Stimulated activated CD8-positive, alpha-beta memory T cell treated with anti-CD3 and anti-CD28 coated beads, Interleukin-2, amount 100 ng/mL, for 1 hour (primary cell): ENCODE measurements around the gene PKP1.
"Not testable (repeated sequence)": the region's sequence is repeated elsewhere in the genome, so short reads cannot be mapped to it uniquely, and the experiment has no call there.

Source experiments
- DNase-seq, 2 donors: peaks; one replicate each; pipeline ENCODE4 v3.0.0-alpha.2; 2020; ENCODE audit warnings: low read depth in 2 of 2

The PKP1 gene, protein sequence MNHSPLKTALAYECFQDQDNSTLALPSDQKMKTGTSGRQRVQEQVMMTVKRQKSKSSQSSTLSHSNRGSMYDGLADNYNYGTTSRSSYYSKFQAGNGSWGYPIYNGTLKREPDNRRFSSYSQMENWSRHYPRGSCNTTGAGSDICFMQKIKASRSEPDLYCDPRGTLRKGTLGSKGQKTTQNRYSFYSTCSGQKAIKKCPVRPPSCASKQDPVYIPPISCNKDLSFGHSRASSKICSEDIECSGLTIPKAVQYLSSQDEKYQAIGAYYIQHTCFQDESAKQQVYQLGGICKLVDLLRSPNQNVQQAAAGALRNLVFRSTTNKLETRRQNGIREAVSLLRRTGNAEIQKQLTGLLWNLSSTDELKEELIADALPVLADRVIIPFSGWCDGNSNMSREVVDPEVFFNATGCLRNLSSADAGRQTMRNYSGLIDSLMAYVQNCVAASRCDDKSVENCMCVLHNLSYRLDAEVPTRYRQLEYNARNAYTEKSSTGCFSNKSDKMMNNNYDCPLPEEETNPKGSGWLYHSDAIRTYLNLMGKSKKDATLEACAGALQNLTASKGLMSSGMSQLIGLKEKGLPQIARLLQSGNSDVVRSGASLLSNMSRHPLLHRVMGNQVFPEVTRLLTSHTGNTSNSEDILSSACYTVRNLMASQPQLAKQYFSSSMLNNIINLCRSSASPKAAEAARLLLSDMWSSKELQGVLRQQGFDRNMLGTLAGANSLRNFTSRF

GRCh38 chr1:201282931-201283829 lies at the start of gene PKP1:
PKP1 (plus strand) TSS chr1:201283506; CDS start chr1:201283703, 197 bp downstream.
- no peak for DNase-seq

DNA sequence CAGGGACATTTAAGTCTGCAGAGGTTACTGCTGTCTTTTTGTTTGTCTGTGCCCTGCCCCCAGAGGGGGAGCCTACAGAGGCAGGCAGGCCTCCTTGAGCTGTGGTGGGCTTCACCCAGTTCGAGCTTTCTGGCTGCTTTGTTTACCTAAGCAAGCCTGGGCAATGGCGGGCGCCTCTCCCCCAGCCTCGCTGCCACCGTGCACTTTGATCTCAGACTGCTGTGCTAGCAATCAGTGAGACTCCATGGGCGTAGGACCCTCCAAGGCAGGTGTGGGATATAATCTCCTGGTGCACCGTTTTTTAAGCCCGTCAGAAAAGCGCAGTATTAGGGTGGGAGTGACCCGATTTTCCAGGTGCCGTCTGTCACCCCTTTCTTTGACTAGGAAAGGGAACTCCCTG lies 43.7 kb upstream of the PKP1 start:
- not testable (repeated sequence) for DNase-seq

DNA sequence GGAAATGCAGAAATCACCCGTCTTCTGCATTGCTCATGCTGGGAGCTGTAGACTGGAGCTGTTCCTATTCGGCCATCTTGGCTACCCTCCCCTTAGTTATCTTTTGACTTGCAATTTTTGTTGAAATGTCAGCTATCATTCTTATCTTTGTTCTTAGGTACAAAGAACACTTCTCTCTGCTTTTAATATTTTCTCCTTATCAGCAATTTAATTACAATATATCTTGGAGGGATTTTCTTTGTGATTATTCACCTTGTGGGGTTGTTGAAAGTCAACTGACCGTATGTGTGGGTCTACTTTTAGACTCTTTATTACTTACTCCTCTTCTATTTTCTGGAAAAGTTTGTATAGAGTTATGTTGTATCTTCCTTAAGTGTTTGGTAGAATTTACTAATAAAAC lies 43.1 kb upstream of the PKP1 start:
- no peak for DNase-seq

- no peak for DNase-seq
Observed at GRCh38 chr1:201241736-201242135, 41.6 kb upstream of the PKP1 start.

DNA sequence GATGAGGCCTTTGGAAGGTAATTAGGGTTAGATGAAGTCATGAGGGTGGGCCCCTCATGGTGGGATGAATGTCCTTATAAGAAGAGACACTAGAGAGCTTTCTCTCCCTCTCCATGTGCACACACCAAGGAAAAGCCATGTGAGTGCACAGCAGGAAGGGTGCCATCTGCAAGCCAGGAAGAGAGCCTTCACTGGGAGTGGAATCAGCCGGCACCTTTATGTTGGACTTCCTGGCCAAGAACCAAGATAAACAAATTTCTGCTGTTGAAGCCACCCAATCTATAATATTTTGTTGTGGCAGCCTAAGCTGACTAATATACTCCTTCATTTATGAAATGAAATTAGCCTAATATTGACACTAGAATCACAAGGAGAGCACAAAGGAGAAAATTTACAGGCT lies 38.2 kb upstream of the PKP1 start:
- DNase-seq: no peak

DNA sequence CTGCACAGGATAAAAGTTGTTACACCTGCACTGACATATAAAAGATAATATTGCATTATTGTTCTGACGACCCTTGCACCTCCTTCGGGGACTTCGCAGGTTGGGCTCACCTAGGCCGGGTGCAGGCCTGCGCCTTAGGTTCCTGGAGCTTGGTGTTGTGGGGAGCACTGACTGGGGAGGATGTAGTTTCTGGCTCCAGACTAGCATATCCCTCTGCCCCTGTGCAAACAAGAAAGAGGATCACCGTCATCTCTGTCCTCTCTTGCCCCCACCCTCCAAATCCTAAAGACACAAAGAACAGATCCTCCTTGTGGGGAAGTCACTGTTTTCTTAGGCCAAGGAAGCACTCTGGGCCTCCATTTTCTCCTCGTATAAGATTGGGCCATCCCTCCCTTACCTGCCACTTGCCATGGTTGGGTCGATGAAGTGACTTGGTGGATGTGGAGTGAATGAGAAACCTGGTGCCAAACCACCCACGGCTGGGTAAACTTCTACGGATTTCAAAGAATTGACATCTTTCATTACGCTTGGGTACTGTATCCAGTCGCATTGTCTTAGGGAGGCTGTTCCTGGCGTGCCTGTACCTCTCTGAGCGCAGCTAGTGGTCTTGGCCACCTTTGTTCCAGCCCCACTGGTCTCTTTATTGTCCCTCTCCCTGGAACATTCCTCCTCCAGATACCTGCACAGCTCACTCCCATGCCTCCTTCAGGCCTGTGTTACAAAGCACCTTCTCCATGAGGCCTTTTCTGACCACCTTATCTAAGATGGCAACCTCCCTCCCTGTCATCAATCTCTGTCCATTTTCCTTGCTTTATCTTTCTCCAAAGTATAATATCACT lies 34.4 kb upstream of the PKP1 start:
- DNase-seq: no peak

GRCh38 chr1:201250326-201251011 lies 32.8 kb upstream of the PKP1 start:
- DNase-seq: no peak

- no peak for DNase-seq
Observed at GRCh38 chr1:201251411-201251810, 31.9 kb upstream of the PKP1 start.

DNA sequence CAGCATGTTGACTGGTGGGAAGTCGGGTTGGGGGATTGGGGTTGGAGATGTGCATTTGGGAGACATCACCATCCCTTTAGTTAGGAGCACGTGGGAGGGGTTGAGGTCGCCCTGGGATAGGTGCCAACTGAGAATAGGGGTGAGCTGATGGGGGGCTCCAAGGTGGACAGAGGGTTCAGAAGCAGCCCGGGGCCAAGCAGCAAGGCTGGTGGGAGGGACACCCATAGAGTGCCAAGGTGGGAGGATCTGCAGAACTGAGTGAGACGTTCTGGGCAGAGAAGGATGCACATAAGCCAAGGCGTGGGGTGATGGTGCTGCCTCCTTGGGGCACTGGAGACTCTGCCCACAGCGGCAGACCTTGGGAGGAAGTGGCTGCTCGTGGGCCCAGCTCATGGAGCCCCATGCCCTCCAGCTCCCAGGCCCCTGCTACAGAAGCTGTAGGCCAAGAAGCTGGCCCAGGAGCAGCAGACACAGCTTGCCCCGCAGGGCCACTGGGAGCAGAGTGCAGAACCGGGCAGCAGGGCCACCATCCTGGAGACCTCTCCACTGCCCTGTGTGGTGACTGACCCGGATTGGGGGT lies 31.4 kb upstream of the PKP1 start:
- no peak for DNase-seq

DNA sequence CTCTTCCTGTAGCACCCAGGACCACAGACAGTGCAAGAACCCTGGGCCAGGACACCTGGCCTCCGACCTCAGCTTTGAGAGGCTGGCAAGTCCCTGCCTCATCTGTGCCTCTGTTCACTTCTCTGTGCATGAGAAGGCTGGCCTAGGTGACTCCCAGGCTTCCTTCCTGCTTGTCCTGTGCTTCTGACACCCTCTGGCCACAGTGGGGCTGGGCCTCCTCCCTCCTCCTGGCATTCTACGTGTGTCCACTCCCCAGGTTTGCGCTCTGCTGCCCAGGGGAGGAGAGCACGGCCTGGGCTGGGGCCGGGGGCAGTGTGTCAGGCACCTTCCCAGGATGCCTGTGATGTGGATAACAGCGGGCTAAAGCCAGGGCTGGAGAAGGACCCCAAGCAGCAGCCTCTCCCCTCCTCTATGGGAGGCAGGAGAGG lies 30.3 kb upstream of the PKP1 start:
- no peak for DNase-seq

DNA sequence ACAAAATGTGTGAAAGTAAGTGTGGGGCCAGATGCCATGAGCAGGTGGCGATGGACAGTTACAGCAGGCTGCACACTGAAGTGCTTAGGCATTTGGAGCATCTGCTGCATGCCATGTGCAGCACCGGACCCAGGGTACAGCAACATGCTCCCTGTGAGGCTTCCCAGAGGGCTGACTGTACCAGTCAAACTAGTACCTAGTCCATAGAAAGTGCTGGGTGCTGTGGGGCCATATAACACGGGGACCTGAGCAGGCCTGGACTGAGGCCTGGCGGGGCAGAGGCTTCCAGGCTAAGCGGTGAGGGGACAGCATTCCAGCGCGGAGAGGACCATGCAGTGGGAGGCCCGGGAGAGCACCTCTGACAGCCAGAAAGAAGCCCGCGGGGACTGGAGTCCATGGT lies 29.9 kb upstream of the PKP1 start:
- no peak for DNase-seq

DNA sequence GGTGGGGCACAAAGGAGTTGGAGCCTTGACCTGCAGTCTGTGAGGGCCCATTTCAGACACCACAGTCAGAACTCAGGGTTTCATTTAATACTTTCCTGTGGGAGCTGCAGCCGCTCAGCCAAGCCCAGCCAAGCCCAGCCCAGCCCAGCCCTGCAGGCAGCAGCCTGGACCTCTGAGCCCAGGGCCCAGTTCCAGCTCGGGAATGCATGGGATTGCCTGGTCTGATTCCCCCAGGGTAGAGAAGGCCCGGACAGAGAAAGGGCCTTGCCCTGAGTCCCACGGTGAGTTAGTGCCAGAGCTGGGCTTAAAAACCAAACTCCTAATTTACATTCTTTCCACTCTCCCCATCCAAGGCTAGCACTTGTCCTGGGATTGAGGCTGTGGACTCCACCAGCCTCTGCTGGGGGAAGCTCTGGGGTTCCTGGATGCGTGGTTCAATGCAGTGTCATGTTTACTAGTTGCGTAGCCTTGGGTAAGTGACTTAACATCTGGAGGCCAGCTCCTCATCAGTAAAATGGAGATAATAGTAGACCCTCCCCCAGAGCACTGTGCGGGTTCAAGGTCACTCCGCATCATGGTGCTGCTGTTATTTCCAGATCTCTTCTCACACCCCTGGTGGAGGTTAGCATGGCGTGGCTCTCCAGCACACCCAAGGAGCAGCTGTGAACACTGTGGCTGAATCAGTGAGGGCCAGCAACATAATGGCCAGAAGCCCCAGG lies 29.2 kb upstream of the PKP1 start:
- no peak for DNase-seq

DNA sequence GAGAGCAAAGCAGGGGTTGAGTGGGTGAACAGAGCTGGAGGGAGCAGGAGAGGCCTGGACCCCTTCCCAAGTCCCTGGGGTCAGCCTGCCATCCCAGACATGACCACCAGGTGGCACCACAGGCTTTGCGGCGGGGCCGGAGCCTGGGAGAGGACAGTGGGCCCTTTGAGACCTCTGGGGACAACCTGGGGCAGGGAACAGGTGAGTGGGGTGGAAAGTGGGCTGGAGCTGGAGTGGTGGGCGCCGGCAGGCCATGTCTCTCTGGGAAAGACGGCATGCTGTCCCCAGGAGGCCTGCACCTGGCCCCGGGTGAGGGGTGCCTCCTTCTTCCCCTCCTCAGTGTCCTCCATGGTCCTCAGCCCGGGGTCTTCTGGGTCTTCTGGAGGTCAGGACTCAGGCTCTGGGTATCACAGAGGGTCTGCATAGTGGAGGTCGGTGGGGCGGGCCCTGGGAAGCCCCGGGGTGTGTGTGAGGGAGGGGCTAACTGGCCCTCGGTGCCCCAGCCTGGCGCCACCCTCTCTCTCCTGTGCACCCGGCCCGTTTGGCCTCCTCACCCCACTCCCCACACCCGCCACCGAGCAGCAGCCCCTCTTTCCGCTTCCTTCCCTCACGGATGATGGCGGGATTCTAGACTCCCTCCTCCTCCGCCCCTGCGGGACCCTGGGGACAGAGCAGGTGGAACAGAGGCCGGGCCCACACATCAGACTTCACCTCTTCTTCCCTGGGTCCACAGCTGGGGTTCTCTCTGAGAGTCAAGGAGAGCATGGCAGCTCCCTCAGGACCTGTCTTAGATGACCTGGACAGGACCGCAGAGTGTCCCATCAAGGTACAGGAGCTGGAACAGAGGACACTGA lies 28.5 kb upstream of the PKP1 start:
- peak; percentile 14 to 37 for DNase-seq

DNA sequence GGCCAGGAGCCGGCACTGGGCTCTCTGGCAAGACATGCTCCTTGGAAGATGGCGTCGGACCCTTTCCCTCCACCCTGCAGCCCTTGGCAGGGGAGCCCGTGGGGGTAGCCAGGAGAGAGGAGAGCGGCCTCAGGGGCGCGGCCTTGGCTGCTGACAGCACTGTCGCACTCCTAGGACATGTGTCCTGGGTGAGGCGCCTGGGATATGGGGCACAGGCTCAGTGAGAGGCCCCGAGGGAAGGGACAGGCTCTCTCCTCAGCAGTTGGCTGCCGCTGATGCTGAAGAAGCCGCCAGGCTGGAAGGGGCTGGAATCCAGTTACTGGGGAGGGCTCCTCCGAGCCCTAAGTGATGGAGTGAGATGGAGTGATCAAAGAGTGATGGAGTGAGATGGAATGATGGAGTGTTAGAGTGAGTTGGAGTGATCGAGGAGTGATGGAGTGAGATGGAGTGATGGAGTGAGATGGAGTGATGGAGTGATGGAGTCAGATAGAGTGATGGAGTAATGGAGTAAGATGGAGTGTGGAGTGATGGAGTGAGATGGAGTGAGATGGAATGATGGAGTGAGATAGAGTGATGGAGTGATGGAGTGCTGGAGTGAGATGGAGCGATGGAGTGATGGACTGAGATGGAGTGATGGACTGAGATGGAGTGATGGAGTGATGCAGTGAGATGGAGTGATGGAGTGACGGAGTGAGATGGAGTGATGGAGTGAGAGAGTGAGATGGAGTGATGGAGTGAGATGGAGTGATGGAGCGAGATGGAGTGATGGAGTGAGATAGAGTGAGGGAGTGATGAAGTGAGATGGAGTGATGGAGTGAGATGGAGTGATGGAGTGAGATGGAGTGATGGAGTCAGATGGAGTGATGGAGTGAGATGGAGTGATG lies 27.6 kb upstream of the PKP1 start:
- DNase-seq: no peak

DNA sequence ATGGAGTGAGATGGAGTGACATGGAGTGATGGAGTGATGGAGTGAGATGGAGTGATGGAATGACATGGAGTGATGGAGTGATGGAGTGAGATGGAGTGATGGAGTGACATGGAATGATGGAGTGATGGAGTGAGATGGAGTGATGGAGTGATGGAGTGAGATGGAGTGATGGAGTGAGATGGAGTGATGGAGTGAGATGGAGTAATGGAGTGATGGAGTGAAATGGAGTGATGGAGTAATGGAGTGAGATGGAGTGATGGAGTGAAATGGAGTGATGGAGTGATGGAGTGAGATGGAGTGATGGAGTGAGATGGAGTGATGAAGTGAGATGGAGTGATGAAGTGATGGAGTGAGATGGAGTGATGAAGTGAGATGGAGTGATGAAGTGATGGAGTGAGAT lies 25.2 kb upstream of the PKP1 start:
- not testable (repeated sequence) for DNase-seq

- DNase-seq: no peak
Observed at GRCh38 chr1:201258763-201259230, 24.5 kb upstream of the PKP1 start.

DNA sequence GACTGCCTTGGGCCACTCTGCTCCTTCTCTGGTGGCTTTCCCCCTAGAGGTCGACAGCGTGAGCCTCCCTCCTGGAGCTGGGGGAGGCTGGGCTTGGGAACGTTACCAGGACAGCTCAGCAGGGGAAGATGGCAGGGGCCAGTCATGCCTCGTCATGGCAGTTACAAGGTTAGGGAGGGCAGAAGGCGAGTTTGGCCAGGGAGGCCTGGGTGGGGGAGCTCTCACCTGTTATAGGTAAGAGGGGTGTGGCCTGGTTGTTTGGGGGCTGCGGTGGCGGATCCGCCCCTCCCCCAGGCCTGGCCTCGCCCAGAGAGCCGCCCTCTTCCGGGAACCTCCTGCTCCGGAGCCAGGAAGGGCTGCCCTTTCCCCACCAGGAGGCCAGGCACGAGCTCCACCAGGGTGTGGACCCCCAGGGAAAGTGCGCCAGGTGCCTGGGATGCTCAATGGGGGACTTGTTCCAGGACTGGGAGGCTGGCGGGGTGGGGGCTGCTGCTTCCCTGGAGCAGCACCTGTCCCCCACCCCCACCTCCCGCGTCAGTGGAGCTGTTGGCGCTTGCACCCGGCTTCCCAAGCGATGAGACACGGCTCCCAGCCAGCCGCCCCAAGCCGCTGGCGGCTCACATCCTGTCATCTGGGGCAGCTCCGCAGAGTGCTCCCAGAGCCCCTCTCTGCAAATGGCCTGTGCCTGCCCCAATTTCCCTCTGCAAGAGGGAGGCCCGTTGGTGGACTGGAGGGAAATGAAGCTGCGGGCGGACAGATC lies 23.6 kb upstream of the PKP1 start:
- no peak for DNase-seq
